Measurements from ENCODE around the gene PI4K2B. TPM values are rescaled to one million over a fixed set of nuclear protein-coding genes. Genes with fewer than 3 reads are reported as not detected.
"Not testable (repeated sequence)": the region's sequence is repeated elsewhere in the genome, so short reads cannot be mapped to it uniquely, and the experiment has no call there.

PI4K2B gene
- total RNA-seq, 1 experiment from 2014 or later = 27.3 TPM

GRCh38 chr4:25240754-25241210 is 6.9 kb downstream of the PI4K2B start:
- not testable (repeated sequence) for DNase-seq (ENCODE audit: low read depth)

- not testable (repeated sequence) for DNase-seq (ENCODE audit: low read depth)
These were observed 8.4 kb downstream of the PI4K2B start for GRCh38 chr4:25242195-25242594.

GRCh38 chr4:25245181-25245580 is 11.3 kb downstream of the PI4K2B start:
- no peak for DNase-seq (ENCODE audit: low read depth)

- no peak for DNase-seq (ENCODE audit: low read depth)
These were observed 13.1 kb downstream of the PI4K2B start for GRCh38 chr4:25246680-25247611.

GRCh38 chr4:25248875-25249274 is 15.0 kb downstream of the PI4K2B start:
- not testable (repeated sequence) for DNase-seq (ENCODE audit: low read depth)

GRCh38 chr4:25249494-25249893 is 15.7 kb downstream of the PI4K2B start:
- DNase-seq (ENCODE audit: low read depth) = not testable (repeated sequence)

GRCh38 chr4:25252230-25253070 is 18.6 kb downstream of the PI4K2B start:
- DNase-seq (ENCODE audit: low read depth) = no peak

- DNase-seq (ENCODE audit: low read depth) = no peak
These were observed 19.2 kb downstream of the PI4K2B start for GRCh38 chr4:25253071-25253445.

- not testable (repeated sequence) for DNase-seq (ENCODE audit: low read depth)
These were observed 20.0 kb downstream of the PI4K2B start for GRCh38 chr4:25253786-25254185.

DNA sequence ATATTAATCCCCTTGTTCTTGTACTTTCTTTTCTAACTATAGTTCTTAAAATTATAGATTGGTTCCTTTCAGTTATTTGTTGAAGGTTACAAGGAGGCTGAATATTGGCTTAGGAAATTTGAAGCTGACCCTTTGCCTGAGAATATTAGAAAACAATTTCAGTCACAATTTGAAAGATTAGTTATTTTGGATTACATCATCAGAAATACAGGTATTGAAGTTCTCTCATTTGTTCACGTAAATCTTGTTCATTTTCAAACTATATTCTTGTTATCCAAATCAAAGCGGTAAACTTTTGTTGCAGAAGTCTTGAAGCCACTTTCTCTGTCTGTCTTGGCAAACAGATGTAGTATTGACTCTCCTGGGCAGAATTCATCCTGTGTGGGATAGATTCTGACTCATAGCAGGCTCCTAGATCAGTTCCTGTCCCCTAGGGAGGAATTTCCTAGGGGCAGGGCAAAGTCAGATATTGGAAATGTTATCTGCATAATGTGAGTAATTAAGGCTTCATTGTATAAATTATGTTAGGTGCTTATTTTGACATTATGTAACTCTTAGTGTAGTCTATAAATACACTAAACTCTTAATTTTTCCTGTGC is 25.2 kb downstream of the PI4K2B start:
- peak; percentile 67 for DNase-seq (ENCODE audit: low read depth)

- no peak for DNase-seq (ENCODE audit: low read depth)
These were observed 38.0 kb downstream of the PI4K2B start for GRCh38 chr4:25271866-25272265.

- no peak for DNase-seq (ENCODE audit: low read depth)
These were observed 46.4 kb downstream of the PI4K2B start for GRCh38 chr4:25280210-25280609.

- DNase-seq (ENCODE audit: low read depth) = no peak
These were observed 50.1 kb downstream of the PI4K2B start for GRCh38 chr4:25283948-25284347.

DNA sequence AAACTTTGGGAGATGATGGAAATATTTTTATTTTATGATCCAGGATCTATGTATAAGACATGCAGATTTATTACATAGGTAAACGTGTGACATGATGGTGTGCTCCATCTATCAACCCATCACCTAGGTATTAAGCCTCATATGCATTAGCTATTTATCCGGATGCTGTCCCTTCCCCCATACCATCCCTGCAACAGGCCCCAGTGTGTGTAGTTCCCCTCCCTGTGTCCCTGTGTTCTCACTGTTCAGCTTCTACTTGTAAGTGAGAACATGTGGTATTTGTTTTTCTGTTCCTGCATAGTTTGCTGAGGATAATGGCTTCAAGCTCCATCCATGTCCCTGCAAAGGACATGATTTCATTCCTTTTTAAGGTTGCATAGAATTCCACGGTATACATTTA is 50.6 kb downstream of the PI4K2B start:
- DNase-seq (ENCODE audit: low read depth) = no peak

DNA sequence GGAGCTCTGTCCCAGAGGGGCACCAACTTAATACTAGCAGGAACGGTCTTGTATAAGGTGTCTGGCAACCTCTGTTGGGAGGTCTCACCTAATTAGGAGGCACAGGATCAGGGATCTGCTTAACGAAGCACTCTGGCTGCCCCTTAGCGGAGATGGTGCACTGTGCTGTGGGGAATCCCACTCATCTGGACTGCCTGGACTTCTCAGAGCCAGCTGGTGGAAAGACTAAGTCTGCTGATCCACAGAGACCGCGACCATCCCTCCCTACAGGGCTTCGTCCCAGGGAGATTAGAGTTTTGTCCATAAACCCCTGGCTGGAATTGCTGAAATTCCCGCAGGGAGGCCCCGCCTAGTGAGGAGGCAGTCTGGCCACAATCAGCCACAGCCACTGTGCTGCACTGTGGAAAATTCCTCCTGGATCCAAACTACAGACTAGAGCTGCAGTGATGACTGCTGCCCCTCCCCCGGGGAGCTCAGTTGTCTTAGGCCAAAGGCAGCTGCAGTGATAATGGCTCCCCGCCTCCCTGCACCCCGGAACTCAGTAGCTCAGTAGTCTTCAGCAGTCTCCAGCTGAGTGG is 56.7 kb downstream of the PI4K2B start:
- no peak for DNase-seq (ENCODE audit: low read depth)

DNA sequence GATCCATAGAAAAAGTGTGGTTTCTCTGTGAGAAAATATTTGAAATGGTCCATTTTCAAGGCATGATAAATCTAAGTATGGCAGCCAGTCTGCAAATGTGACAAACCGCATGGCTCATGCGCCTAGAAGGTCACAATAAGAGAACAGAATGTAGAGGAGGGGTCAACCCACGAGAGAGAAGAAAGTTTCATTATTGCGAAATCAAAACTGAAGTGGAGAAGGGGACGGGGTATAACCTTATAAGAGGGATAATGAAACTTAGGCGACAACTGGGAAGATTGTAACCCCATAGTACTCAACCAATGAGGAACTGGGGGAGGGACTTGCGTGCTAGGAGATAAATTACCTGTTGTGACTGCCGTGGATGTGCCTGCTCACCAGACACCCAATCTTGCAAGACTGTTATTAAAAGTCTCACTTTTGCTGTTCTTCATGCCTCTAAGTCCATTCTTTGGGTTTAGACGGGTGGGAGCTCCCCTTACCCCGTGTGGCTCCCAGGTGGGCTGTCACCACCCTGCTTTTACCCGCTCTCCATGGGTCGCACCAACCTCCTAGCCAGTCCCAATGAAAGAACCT is 57.4 kb downstream of the PI4K2B start:
- no peak for DNase-seq (ENCODE audit: low read depth)

DNA sequence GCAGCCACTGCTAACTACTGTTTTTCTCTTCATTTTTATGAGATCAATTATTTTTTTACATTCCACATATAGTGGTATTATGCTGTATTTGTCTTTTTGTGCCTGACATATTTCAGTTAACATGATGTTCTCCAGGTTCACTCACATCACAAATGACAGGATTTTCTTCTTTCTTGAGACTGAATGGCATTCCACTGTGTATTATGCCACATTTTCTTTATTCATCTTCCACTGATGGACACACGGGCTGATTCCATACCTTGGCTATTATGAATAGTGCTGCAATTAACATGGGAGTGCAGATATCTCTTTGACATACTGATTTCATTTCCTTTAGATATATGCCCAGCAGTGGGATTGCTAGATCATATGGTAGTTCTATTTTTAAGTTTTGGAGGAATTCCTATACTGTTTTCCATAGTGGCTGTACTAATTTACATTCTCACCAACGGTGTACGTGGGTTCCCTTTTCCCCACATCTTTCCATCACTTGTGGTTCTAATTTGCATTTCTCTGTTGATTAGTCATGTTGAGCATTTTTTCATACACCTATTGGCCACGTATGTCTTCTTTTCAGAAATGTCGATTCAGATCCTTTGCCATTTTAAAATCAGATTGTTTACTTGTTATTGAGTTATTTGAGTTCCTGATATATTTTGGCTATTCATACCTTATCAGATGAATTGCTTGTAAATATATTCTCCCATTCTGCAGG is 63.9 kb downstream of the PI4K2B start:
- DNase-seq (ENCODE audit: low read depth) = no peak

GRCh38 chr4:25299476-25300203 is 65.8 kb downstream of the PI4K2B start:
- no peak for DNase-seq (ENCODE audit: low read depth)

DNA sequence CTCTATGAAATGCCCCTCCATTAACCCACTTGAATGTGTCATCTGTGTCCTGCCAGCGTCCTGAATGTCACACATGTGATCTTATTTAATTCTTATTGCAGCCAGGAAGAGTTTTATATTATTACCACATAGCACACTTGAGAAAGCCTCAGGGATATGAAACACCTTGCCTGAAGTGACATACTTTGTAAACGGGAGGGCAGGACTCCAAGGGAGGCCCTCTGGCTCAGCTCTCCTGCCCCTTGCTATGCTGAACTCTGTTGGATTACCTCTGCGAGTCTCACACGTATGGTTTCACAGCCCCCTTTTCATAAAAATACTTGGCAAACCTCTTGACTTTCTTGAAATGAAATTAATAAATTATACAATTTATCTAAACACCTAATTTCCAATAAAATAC is 67.6 kb downstream of the PI4K2B start:
- no peak for DNase-seq (ENCODE audit: low read depth)

GRCh38 chr4:25302626-25303025 is 68.8 kb downstream of the PI4K2B start:
- no peak for DNase-seq (ENCODE audit: low read depth)

All from HT1080 (cell line).